HepG2 (cell line): ENCODE data around the gene CHKB.

Experiments
- ATF3 ChIP-seq: sonication (generic); formaldehyde crosslinking; IDR thresholded peaks from 2 replicates; pipeline ENCODE4 v1.4.0; 2020; ENCODE audit warnings: missing genetic modification reagents
- CEBPZ ChIP-seq: IDR thresholded peaks from 2 replicates; pipeline ENCODE4 v1.6.1; 2012; ENCODE audit warnings: low read length, improper control_type of control experiment
- ELF3 ChIP-seq: IDR thresholded peaks from 2 replicates; pipeline ENCODE4 v1.6.1; 2016; ENCODE audit warnings: missing genetic modification reagents, missing compliant biosample characterization
- NFATC3 ChIP-seq: sonication (generic); formaldehyde crosslinking; IDR thresholded peaks from 2 replicates; pipeline ENCODE4 v1.5.1; 2020; ENCODE audit warnings: mild to moderate bottlenecking, missing genetic modification reagents
- TOE1 ChIP-seq: sonication (generic); formaldehyde crosslinking; IDR thresholded peaks from 2 replicates; pipeline ENCODE4 v1.4.0; 2020; ENCODE audit warnings: mild to moderate bottlenecking, missing genetic modification reagents

DNA sequence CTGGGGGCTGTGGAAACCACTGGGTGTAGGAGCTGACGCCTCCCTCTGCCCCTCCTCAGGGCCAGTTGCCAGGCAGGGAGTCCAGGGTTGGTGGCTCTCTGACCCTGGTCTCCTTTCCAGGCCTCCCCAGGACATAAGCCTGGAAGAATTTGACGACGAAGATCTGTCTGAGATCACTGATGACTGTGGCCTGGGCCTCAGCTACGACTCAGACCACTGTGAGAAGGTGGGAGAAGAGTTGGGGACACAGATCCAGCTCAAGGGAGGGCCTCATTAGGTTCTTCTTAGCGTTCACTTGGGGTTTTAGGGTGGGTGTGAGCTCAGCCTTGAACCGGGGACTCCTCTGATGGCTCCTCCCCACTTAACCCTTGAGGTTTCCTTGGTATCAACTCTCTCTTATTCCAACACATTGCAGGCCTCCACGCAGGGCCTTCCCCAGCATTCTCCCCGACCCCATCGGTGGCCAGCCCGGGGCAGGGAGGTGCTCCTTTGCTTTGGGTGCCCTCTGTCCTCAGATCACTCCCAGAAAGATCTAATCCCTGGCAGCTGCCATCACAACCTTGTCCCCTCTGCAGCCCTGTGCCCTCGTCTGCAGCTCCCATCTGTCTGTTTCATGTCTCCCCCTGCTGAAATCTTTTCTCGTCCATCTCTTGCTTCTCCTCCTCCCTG is 19.2 kb upstream of the CHKB start:
- TF ChIP-seq ELF3 (CRISPR knock-in tag) (no peak), CEBPZ (no peak), NFATC3 (CRISPR knock-in tag) (no peak), TOE1 (CRISPR knock-in tag) (no peak), ATF3 (CRISPR knock-in tag) (no peak)
